DOHH2 (cell line): ENCODE measurements around the gene EGFL8.
A peak's percentile ranks its signal among the peaks of the same experiment; 100 is the strongest.

Experiments
- H3F3A ChIP-seq: fragments of 200-600 bp; sonication (generic), shearing (Covaris generic); 2 replicates; pipeline ENCODE4 v1.6.0; 2016; ENCODE audit warnings: antibody characterized with exemption, mild to moderate bottlenecking; ENCODE audit not compliant: control insufficient read depth, insufficient read depth
- H3K27ac ChIP-seq: fragments of 200-600 bp; sonication (generic); 2 replicates; pipeline ENCODE4 v1.5.1; 2014; ENCODE audit warnings: low read depth, mild to moderate bottlenecking, low read length, moderate library complexity
- H3K27me3 ChIP-seq: fragments of 200-600 bp; sonication (generic); 2 replicates; pipeline ENCODE4 v1.6.1; 2014; ENCODE audit warnings: mild to moderate bottlenecking, low read length, mixed read lengths; ENCODE audit not compliant: control insufficient read depth
- H3K36me3 ChIP-seq: fragments of 200-600 bp; sonication (generic); 2 replicates; pipeline ENCODE4 v1.6.1; 2014; ENCODE audit warnings: mild to moderate bottlenecking, low read length, moderate library complexity, mixed read lengths; ENCODE audit not compliant: control insufficient read depth
- H3K4me1 ChIP-seq: fragments of 200-600 bp; sonication (generic); 2 replicates; pipeline ENCODE4 v1.6.1; 2014; ENCODE audit warnings: mild to moderate bottlenecking, low read length, mixed read lengths; ENCODE audit not compliant: control insufficient read depth
- H3K4me2 ChIP-seq: fragments of 200-600 bp; sonication (generic); 2 replicates; pipeline ENCODE4 v1.6.0; 2014; ENCODE audit warnings: mild to moderate bottlenecking, low read length, moderate library complexity
- H3K4me3 ChIP-seq: fragments of 200-600 bp; sonication (generic); 2 replicates; pipeline ENCODE4 v1.5.1; 2014; ENCODE audit warnings: mild to moderate bottlenecking, low read length, mixed read lengths
- H3K79me2 ChIP-seq: fragments of 200-600 bp; sonication (generic); 2 replicates; pipeline ENCODE4 v1.6.1; 2014; ENCODE audit warnings: mild to moderate bottlenecking, low read length, mixed read lengths; ENCODE audit not compliant: control insufficient read depth
- H3K9me2 ChIP-seq: fragments of 200-600 bp; sonication (generic); replicated peaks from 2 replicates; pipeline ENCODE4 v1.6.1; 2014; ENCODE audit warnings: mild to moderate bottlenecking, low read length, mixed read lengths; ENCODE audit not compliant: control insufficient read depth
- H3K9me3 ChIP-seq: fragments of 200-600 bp; sonication (generic); 2 replicates; pipeline ENCODE4 v1.6.1; 2014; ENCODE audit warnings: antibody characterized with exemption, low read length, mixed read lengths; ENCODE audit not compliant: control insufficient read depth, insufficient read depth
- H4K20me1 ChIP-seq: fragments of 200-600 bp; sonication (generic); 2 replicates; pipeline ENCODE4 v1.6.0; 2014; ENCODE audit warnings: low read depth, mild to moderate bottlenecking, antibody characterized with exemption, low read length, moderate library complexity; ENCODE audit not compliant: control insufficient read depth, insufficient read depth
- EZH2phosphoT487 ChIP-seq: fragments of 200-600 bp; sonication (generic); IDR thresholded peaks from 2 replicates; pipeline ENCODE4 v1.6.1; 2017; ENCODE audit warnings: borderline replicate concordance, mild to moderate bottlenecking, antibody characterized with exemption, low read length, moderate library complexity, mixed read lengths
- TF ChIP-seq, protein P1 (sequence below): fragments of 200-600 bp; sonication (generic); IDR thresholded peaks from one replicate; pipeline ENCODE4 v1.5.1; 2014; ENCODE audit warnings: antibody characterized with exemption, mild to moderate bottlenecking, low read depth, low read length; ENCODE audit not compliant: poor library complexity, severe bottlenecking

EGFL8 gene

GRCh38 chr6:32190054-32190851 lies 25.9 kb downstream of the EGFL8 start, which contains the start of gene PBX2:
Gene PBX2, minus strand, starts transcription at chr6:32190202. Its CDS starts 287 bp downstream, at chr6:32189915.
- peaks cover 57% of the 10 kb centered on the region for H3K79me2 ChIP-seq
- H3K27ac ChIP-seq = peak within 1 kb of the TSS; percentile 90
- H3K4me2 ChIP-seq = peak within 1 kb of the TSS; percentile 100
- peaks cover 18% of the 10 kb centered on the region for H3F3A ChIP-seq
- no peaks in the 10 kb centered on the region for H3K9me2 ChIP-seq
- TF ChIP-seq, protein P1, sequence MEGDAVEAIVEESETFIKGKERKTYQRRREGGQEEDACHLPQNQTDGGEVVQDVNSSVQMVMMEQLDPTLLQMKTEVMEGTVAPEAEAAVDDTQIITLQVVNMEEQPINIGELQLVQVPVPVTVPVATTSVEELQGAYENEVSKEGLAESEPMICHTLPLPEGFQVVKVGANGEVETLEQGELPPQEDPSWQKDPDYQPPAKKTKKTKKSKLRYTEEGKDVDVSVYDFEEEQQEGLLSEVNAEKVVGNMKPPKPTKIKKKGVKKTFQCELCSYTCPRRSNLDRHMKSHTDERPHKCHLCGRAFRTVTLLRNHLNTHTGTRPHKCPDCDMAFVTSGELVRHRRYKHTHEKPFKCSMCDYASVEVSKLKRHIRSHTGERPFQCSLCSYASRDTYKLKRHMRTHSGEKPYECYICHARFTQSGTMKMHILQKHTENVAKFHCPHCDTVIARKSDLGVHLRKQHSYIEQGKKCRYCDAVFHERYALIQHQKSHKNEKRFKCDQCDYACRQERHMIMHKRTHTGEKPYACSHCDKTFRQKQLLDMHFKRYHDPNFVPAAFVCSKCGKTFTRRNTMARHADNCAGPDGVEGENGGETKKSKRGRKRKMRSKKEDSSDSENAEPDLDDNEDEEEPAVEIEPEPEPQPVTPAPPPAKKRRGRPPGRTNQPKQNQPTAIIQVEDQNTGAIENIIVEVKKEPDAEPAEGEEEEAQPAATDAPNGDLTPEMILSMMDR = no peak
- TF ChIP-seq EZH2phosphoT487 = no peak
- no peaks in the 10 kb centered on the region for H3K27me3 ChIP-seq
- H3K4me3 ChIP-seq = peak within 1 kb of the TSS; percentile 83
- peaks cover 79% of the 10 kb centered on the region for H3K4me1 ChIP-seq
- no peaks in the 10 kb centered on the region for H3K9me3 ChIP-seq
- H3K36me3 ChIP-seq = peaks cover 50% of the 10 kb centered on the region
- no peaks in the 10 kb centered on the region for H4K20me1 ChIP-seq

DNA sequence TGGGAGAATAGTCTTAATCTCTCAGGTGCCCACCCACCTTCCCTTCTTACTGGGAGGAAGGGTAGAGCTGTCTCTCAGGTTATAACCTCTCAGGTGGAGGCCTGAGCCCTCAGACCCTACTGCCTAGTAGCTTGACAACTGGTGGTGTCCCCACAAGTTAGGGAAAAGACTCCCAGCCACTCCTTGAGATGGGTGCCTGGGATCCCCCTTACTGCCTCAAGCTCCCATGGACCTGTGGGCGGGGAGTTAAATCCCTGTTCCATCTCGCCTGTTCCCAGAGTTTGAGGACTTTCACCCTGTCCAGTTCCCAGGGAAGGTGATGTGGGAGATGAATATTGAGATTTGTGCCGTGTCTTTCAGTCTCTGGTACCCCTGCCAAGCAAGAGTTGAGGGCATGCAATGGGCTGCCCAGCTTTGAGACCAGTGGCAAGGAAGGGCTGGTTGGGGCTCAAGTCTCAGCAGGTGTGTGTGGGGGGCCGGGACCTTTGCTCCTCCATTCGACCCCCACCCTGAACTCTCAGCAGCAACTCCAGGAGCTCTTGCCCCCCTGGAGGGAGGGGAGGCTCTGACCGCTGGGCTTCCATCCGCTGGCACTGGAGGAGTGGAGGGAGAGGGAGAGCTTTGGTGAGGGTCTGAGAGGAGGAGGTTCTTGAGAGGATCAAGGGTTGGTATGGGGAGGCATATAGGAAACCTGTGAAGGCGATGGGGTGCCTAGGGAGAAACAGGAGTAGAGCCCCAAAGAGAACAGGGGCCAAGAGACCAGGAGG lies 26.7 kb downstream of the EGFL8 start:
- H3K4me1 ChIP-seq = peaks cover 75% of the 10 kb centered on the region

DNA sequence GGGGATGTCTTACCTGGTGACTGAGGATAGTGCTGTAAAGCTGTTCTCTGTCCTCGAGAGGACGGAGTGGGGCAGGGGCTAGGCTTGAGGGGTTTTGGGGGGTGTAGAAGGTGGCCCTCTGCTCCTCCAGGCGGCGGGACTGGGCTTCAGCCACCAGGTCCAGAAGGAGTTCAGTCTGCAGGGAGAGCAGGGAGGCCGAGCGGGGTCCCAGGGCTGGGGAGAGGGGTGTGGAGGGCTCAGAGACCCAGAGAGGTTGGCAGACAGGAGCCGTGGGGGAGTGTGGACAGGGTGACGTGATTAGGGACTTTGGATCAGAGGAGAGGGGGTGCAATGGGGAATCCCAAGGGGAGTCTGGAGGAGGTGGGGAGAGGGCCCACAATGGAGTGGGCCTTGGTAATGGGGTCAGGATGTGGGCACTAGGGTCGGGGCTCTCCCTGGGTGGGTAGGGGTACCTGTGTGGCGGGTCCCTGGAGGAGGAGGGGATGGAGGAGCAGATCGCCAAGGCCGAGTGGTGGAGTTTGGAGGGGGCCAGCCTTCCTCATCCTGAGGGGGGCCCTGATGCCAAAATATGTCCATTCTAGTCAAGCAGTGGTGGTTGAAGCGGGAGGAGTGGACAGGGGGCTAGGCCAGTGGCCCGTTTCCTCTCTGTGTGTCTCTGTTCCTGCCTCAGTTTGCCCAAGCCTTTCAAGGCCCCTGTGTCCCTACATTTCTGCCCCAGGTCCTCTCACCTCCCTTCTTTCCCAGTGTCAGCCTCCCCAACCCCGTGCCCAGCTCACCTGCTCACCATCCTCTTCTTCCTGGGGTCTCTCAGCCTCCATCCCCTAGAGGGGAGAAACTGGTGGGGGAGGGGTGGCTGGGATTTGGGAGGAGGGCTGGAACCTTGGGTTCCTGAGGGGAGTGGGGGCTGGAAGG lies 27.6 kb downstream of the EGFL8 start:
- peaks cover 75% of the 10 kb centered on the region for H3K4me1 ChIP-seq
- peaks cover 41% of the 10 kb centered on the region for H3K36me3 ChIP-seq
- no peaks in the 10 kb centered on the region for H4K20me1 ChIP-seq
- no peaks in the 10 kb centered on the region for H3K9me3 ChIP-seq
- peaks cover 18% of the 10 kb centered on the region for H3F3A ChIP-seq
- H3K79me2 ChIP-seq = peaks cover 57% of the 10 kb centered on the region
- no peaks in the 10 kb centered on the region for H3K9me2 ChIP-seq
- H3K4me2 ChIP-seq = peak overlapping the region; percentile 100
- H3K27ac ChIP-seq = peak overlapping the region; percentile 90
- H3K27me3 ChIP-seq = no peaks in the 10 kb centered on the region
- no peak for TF ChIP-seq EZH2phosphoT487
- TF ChIP-seq, protein P1 = no peak
- H3K4me3 ChIP-seq = peak overlapping the region; percentile 83

More for the DNA sequence above, 26.7 kb downstream of the EGFL8 start:
- peaks cover 57% of the 10 kb centered on the region for H3K79me2 ChIP-seq
- no peaks in the 10 kb centered on the region for H3K9me3 ChIP-seq
- H3K36me3 ChIP-seq = peaks cover 48% of the 10 kb centered on the region
- H4K20me1 ChIP-seq = no peaks in the 10 kb centered on the region
- no peak for TF ChIP-seq EZH2phosphoT487
- TF ChIP-seq, protein P1 = no peak
- H3K9me2 ChIP-seq = no peaks in the 10 kb centered on the region
- H3K4me3 ChIP-seq = peak overlapping the region; percentile 83
- H3K27me3 ChIP-seq = no peaks in the 10 kb centered on the region
- H3F3A ChIP-seq = peaks cover 18% of the 10 kb centered on the region
- peak overlapping the region; percentile 90 for H3K27ac ChIP-seq
- peak overlapping the region; percentile 100 for H3K4me2 ChIP-seq
